ENCODE data around the gene DDIAS.

- TF ChIP-seq REST (IDR thresholded peaks at IDR 0.05; ENCODE audit: insufficient read depth in 1 of 2, low read depth in 2 of 2, low read length in 2 of 2) (no peak), POLR2AphosphoS5 (IDR thresholded peaks at IDR 0.05; ENCODE audit: low read depth, low read length) (no peak)
These were observed 78.8 kb downstream of the DDIAS start for GRCh38 chr11:82980292-82980691.

Data from PFSK-1 (cell line).